Activated CD4-positive, CD25-positive, alpha-beta regulatory T cell treated with anti-CD3 and anti-CD28 coated beads, Interleukin-2, amount 50 U/mL, for 16 hours (primary cell): Measurements from ENCODE around the gene LIG4.
"Not testable (repeated sequence)": the region's sequence is repeated elsewhere in the genome, so short reads cannot be mapped to it uniquely, and the experiment has no call there.

Experiments used
- DNase-seq: peaks from one replicate; pipeline ENCODE4 v3.0.0-alpha.2; 2020; ENCODE audit warnings: low read depth, low spot score

LIG4 gene

DNA sequence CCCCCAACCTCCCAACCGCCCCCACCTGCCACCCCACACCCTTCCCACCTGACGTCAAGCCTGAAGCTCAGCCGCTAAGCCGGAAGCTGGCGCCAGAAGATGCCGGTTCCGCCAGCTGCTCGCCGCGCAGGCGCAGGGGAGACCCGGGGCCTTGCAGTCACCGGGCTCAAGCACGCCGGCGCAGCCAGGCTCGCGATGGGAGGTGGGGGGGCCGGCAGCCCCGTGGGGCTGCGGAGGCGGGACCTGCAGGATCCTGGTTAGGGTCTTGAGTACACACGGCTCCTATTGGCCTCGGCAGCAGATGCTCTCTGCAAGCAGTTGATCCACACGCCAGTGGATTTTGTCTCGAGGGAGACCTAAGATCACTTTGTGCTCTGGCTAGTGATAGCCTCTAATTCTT lies at the start of gene LIG4:
TSS of gene LIG4 (minus strand) at position 101 of the 400 bp plus-strand sequence. CDS start 4,268 bp downstream, outside the sequence.
- peak; percentile 86 for DNase-seq

- DNase-seq = no peak
These were observed 48.5 kb upstream of the LIG4 start for GRCh38 chr13:108263621-108264355.

- no peak for DNase-seq
These were observed 41.9 kb upstream of the LIG4 start for GRCh38 chr13:108257248-108257647.

DNA sequence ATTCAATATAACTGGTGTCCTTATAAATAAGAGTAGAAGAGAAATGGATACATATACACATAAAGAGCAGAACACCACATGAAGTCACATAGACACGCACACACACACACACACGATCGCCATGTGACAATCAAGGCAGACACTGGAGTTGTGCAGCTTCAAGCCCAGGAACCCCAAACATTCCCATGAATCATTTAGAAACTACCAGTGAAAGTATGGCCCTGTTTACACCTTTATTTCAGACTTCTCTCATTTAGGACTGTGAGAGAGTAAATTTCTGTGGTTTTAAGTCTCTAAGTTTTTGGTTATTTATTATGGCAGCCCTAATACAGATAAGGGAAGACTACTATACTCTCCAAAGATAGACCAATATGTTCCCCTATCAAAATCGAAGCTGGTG lies 33.8 kb upstream of the LIG4 start:
- DNase-seq = no peak

- DNase-seq = no peak
These were observed 15.0 kb upstream of the LIG4 start for GRCh38 chr13:108230377-108230776.

DNA sequence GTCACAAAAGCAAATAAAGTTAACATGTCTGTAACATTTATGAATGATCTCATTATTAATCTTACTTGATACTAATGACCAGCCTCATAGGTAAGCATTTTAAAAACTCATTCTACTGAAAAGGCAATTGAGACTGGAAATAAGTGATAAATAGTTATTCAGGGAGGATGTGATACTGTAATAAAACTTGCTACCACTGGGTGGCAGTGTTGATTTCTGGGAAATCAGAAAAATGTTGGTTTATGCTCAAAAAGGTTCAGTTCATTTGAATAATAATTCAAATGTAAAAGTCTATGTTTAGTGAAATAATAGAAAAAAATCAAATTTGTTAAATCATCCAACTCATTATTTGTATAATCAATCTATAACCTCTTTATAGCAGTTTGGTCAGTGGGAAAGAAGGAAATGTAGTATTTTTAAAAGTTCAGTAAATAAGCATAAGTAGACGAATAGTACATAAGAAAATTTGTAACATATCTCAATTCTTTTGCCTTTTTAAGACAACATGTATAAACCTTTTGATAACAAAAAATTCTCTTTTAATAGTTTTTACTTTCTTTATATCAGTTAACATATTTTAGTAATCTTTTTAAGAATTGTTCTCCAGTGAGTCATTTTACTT lies 12.4 kb upstream of the LIG4 start:
- DNase-seq = no peak

DNA sequence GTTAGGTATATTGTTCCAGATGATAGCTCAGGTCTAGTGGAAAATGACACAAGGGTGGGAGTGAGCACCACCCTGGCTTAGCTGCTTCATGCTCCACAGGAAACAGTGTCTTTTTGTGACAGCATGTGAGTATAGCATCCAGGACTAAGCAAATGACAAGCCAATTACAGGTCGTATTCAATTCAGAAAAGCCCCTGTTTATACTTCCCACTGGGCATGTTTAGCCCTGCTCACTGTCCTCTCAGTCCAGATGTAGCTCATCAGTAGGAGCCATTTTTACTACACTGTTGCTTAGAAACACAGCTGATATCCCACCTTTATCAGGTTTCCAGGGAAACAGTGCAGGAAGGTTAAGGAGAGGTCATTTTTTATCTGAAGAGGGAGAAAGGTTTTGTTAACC lies 10.8 kb upstream of the LIG4 start:
- DNase-seq = no peak

GRCh38 chr13:108225440-108225839 lies 10.1 kb upstream of the LIG4 start:
- no peak for DNase-seq

DNA sequence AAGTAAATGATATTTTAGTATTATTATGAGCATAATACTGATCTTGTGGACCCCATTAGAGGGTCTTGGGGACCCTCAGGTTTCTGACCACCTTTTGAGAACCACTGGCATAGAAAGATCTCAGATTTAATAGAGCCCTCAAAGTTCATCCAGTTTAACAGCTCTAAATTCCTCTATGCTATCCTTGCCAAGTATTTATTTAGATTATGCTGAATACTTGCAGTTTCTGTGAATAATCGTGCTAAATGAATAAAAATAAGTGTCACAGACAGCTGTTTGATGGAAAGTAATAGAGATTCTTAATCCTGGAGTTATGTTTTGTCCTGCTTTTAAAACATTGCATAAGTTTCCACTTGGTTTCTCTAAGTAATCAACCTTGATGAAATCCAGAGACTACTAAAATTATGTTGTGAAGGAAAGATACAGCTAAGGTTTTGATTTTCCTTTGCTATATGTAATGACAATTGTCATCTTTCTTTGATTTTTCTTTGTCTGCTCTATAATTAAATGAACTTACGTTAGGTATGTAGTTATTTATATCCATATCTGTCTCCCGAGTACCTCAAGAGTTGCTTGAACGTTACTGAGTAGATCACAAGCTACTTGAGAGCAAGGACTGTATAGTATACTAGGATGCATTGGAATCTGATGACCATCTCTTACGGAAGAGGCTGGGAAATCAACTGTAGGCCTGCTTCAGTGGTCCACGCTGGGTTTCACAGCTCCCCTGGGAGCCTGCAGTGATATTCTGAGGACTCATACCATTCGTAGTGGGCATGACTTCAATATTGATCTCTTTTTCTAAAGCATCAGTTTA lies 8.6 kb upstream of the LIG4 start:
- no peak for DNase-seq

DNA sequence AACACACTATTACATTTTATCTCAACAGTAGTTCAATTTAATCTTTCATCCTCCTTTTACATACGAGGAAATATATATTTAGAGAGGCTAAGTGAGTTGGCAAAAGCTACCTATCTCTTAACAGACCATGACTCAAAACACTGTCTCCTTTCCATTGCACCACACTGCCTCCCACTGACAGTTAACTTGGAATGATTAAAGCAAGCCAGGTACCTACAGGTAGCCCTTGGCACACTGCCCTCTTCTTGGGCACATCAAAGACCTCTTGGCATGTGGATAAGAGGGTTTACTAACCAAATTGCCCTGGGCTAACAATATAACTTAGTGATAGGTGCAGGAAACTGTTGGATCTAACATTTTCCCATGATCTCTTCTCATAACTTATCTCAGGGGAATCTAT lies 4.7 kb upstream of the LIG4 start:
- DNase-seq = no peak

DNA sequence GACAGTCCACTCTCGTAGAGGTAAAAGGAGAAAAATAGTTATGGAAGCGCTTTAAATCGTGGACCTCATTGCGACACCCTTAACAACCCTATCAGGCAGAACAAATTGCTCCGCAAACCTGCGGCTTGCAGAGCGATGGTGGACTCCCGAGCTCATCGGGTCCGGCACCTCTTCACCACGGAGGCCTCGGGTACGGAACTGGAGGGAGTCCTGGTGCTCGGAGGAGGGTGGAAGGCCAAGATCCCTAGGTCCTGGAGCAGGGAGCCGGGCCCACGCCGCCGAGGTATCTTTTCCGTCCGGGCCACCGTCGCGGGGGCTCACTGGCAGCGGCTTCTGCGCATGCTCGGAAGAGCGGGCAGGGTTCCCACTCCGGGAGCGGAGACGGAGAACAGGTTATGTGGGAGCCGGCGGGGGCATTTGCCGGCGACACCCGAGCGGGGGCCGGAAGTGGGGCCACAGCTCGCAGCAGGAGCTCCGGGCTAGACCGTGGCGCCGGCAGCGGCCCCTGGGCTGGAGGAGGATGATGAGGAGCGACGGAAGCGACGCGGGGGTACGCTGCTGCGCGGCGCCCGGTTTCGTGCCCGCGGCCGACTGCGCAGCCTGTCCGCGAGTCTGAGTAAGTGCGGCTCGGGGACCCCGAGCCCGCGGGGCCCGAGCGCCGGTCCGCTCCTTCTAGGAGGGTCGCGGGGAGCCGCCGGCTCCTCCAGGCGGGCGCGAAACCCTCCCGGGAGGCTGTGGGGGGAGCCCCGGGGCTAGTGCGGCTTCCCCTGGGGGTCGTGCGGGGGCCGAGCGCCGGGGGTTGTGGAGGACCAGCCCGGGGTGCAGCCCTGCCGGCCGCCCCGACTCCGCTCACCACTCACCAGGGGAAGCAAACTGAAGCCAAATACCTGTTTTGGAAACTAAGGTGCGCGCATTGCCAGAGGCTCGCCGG lies 3.0 kb upstream of the LIG4 start, which contains the start of gene ABHD13:
TSS of gene ABHD13 (plus strand) at position 349 of the 931 bp plus-strand sequence. CDS start 10,827 bp downstream, outside the sequence.
- peak; percentile 75 for DNase-seq

DNA sequence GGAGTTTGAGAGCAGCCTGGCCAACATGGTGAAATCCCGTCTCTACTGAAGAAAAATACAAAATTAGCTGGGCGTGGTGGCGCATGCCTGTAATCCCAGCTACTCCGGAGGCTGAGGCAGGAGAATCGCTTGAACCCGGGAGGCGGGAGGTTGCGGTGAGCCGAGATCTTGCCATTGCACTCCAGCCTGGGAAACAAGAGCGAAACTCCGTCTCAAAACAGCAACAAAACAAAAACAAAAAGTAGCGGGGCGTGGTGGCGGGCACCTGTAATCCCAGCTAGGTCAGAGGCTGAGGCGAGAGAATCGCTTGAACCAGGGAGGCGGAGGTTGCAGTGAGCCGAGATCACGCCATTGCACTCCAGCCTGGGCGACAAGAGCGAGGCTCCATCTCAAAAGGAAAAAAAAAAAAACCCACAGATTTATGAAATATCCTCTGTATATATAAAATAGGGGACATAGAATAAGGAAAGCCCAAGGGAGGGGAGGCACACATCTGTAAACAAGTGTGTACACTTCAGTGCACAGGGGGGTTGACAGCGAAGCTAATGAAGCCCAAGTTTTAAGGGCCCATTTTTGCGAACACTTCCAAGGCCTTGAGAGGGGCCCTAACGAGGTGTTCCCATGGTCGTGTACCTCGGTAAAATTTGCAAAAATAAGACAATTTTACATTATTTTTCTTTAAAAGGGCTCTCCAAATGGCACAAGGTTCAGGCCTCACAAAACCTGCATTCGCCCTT lies 2.1 kb upstream of the LIG4 start:
- DNase-seq = not testable (repeated sequence)

- no peak for DNase-seq
These were observed 680 bp downstream of the LIG4 start for GRCh38 chr13:108214441-108215271.

DNA sequence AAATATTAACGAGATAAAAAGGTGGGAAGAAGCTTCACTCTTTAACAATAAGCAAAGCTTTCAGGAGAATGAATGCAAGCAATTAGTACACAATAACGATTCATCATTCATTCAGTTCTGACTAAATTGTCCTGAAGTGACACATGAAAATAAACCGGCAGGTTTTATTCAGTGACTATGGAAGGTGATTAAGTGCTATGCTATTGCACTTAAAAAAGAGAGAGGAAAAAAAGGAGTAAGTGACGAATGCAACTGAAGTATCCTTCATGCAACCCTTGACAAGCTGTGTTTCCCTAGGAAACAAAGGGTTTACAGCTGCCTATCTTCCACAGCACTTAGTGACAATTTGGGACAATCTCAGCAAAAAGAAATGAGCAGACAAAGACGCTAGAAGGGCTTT lies 1.4 kb downstream of the LIG4 start:
- DNase-seq = no peak

DNA sequence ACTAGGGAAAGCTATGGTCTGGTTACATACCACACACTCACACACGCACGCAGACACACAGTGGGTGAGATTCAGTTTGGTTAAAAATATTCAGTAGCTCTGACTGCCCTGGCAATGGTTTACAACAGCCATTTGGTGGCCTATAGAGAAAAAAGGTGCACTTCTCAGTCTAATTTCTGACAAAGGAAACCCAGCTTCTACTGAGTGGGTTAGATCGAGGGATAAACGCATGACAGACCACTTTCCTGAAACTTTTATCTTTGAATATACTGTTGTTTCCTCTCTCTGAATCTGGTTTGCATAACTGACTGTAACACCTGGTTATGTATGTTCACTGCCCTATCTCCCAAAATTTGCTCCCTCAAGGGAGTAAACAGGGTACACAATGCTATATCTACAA lies 2.5 kb downstream of the LIG4 start:
- no peak for DNase-seq

GRCh38 chr13:108210551-108210950 lies 4.8 kb downstream of the LIG4 start:
- DNase-seq = no peak

- no peak for DNase-seq
These were observed 14.4 kb downstream of the LIG4 start for GRCh38 chr13:108200781-108201398.

GRCh38 chr13:108195861-108196260 lies 19.5 kb downstream of the LIG4 start:
- no peak for DNase-seq

- no peak for DNase-seq
These were observed 20.2 kb downstream of the LIG4 start for GRCh38 chr13:108195146-108195545.
